Fibroblast of peridontal ligament (primary cell): ENCODE results near the gene ABHD12.
"Not testable (repeated sequence)": the region's sequence is repeated elsewhere in the genome, so short reads cannot be mapped to it uniquely, and the experiment has no call there.

Experiments used
- DNase-seq: peaks from one replicate; pipeline ENCODE4 v3.0.0-alpha.2; 2010; ENCODE audit errors: extremely low read depth

The ABHD12 gene

GRCh38 chr20:25277941-25278521 is 112.6 kb downstream of the ABHD12 start:
- DNase-seq, result no peak

- DNase-seq, result no peak
These were observed 113.4 kb downstream of the ABHD12 start for GRCh38 chr20:25277051-25277801.

- DNase-seq, result no peak
These were observed 114.0 kb downstream of the ABHD12 start for GRCh38 chr20:25276533-25277050.

DNA sequence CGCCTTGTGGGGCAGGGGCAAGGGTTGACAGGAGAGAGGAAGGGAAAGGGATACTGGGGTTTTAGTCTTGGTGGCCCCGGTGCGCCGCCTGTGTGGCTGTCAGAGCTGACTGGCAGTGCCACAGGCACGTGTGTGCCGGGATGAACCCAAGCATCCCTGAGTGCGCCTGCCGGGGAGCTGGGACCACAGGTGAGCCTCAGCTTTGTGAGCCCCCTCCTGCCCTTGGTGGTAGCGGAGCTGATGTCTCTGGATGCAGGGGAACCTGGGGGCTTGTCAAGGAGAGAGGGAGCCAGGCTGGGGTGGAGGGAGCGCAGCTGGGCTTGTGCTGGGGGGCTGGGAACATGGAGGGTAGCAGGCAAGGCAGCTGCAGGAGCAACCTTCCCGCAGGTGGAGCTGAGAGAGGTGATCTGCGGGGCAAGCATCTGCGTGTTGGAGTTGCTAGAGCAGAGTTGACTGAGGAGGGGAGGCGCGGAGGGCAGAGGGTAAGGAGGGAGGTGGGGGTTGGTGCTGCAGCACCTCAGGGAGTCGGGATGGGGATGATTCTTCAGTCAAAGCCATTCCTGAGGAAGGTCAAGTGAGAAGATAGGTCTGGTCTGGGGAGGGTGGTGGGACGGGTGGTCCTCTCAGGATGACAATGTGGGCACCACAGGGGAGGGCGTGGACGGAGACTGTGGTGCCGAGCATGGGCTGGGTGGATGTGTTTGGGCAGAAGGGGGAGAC is 114.7 kb downstream of the ABHD12 start:
- no peak for DNase-seq

- DNase-seq, result no peak
These were observed 115.5 kb downstream of the ABHD12 start for GRCh38 chr20:25274891-25275812.

DNA sequence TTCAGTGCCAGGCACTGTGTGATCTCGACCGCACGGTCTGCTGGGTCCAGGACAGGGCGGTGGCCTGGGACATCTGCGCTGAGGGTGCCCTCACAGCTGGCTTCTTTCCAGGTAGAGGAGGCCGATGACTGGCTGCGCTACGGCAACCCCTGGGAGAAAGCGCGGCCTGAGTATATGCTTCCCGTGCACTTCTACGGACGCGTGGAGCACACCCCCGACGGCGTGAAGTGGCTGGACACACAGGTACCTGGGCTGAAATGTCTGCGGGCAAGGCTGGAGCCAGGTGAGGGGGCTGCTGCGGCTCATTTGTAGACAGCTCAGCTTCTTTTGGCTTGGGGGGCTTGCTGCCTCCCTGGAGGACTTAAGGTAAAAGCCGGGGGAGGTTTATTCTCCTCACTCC is 116.2 kb downstream of the ABHD12 start:
- no peak for DNase-seq

DNA sequence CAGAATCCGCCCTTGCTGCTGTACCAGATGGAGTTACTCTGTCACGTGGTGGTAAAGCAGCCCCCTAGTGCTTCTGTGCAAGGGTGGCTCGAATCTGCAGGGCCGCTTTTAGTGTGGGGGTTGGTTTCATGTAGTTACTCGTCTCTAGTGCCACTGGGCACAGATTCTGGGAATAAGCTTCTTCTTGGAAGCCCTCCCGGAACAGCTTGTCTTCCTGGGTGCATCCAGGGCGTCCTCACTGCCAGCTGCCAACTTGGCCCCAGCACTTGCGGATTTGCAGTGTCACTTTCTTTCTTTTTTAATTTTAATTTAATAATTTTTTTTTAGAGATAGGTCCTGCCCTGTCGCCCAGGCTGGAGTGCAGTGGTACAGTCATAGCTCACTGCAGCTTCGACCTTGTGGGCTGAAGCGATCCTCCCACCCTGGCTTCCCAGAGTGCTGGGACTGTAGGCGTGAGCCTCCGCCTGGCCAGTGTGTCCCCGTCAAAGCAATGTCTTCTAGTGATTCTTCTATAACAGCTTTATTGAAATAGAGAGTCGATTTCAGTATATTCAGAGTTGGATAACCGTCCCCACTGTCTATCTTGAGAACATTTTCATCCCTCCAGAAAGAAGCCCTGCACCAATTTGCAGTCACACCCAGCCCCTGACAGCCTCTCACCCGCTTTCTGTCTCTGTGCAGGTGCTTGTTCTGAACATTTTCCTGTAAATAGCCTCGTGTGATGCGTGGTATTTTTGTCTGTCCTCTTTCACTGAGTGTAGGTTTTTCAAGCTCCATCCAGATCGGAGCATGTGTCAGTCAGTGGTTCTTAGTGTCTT is 116.9 kb downstream of the ABHD12 start:
- DNase-seq, result no peak

- DNase-seq, result no peak
These were observed 117.6 kb downstream of the ABHD12 start for GRCh38 chr20:25273046-25273445.

GRCh38 chr20:25272223-25273000 is 118.2 kb downstream of the ABHD12 start:
- DNase-seq, result no peak

DNA sequence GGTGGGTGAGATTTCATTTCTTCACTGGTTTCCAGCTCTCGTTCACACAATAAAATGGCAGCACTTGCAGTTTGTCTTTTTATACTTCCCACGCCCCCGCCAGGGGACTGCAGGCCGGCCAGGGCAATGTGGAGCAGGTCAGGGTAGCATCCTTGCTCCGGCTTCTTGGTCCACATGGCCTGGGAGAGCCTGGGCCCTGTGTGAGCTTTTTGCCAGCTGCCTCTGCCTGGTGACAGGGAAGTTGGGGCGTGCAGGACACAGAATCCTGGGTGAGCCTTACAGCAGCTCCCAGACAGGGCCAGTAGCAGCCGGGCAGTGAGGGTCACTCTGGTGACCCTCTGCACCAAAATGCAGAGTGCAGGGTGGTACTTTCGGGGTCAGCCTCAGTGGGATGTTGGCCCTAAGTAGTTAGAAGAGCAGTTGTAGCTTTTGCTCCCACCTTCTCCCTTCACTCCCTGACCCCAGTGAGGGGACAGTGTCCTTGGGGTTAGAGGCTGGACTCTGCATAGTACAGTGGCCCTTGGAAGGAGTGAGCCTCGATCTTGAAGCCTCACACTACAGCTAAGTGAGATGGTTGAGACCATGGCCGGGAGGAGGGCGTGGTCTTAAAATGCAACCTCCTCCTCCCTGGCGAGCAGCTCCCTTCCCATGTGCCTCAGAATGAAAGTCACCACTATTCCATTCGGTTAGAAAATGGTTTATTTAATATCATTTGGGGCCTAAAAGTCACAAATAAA is 119.0 kb downstream of the ABHD12 start:
- no peak for DNase-seq

- no peak for DNase-seq
These were observed 119.8 kb downstream of the ABHD12 start for GRCh38 chr20:25270829-25271251.

GRCh38 chr20:25269833-25270170 is 120.8 kb downstream of the ABHD12 start:
- DNase-seq, result no peak

- no peak for DNase-seq
These were observed 121.4 kb downstream of the ABHD12 start for GRCh38 chr20:25269057-25269832.

- not testable (repeated sequence) for DNase-seq
These were observed 129.7 kb downstream of the ABHD12 start for GRCh38 chr20:25260770-25261437.

DNA sequence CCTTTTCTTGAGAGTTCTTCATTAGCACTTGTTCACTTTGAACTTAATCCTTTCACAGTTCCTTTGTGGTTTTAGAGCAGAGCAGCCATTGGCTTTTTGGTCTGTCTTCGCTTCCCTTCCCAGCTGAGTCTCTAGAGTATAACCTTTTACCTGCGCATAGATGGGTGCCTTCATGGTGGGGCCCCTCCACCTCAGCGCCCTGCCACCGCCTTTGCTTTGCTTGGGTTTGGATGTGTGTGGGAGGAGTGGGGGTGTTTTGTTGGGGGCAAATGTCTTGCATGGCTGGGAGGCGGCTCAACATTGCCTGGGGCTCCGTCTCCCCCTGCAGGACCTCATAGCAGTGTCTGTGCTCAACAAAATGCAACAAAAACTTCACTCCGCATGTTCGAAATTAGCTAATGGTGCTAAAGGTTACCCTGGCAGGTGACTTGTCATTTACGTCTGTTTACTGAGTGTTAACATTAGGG is 130.8 kb downstream of the ABHD12 start:
- DNase-seq, result no peak

GRCh38 chr20:25259358-25259757 is 131.3 kb downstream of the ABHD12 start:
- no peak for DNase-seq

DNA sequence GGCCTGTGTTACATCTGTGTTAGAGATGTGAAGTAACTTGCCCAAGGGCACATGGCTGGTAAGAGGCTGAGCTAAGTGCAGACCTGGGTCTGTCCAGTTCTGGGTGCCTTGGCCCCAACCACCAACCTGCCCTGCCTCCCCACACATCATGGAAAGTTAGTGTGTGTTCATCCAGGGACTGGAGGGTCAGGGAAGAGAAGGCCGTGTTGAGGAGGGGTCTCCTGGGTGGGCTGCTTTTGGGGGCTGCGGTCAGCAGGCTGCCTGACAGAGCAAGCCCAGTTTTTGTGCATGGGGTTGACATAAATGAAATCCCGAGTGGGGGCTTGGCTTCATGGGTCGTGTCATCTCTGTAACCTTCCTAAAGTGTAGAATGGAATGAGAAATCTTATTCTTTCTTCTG is 131.8 kb downstream of the ABHD12 start:
- DNase-seq, result no peak

- no peak for DNase-seq
These were observed 132.2 kb downstream of the ABHD12 start for GRCh38 chr20:25258476-25258805.
